Activated CD8-positive, alpha-beta T cell treated with anti-CD3 and anti-CD28 coated beads for 36 hours (primary cell): Measurements from ENCODE around the gene INPP4A. TPM values are rescaled to one million over a fixed set of nuclear protein-coding genes. Genes with fewer than 3 reads are reported as not detected.

Experiments used
- ATAC-seq: fragments of 200-7000 bp; cut with Tn5 transposase; one replicate; pipeline ENCODE4 v1.10.0; 2021; ENCODE audit warnings: mild to moderate bottlenecking, moderate library complexity
- CTCF ChIA-PET: fragments of 350-600 bp; sonication (Branson Sonifier 250); formaldehyde crosslinking; loops from one replicate; lab custom pipeline; 2021; ENCODE audit warnings: antibody characterized with exemption; lab: Charles Lee
- POLR2A ChIA-PET: fragments of 350-600 bp; sonication (Branson Sonifier 250); formaldehyde crosslinking; loops from one replicate; lab custom pipeline; 2021; ENCODE audit warnings: antibody characterized with exemption; lab: Charles Lee
- DNase-seq: peaks from one replicate; pipeline ENCODE4 v3.0.0-alpha.2; 2020
- H3K27ac Mint-ChIP-seq: one replicate; pipeline ENCODE4 v1.8.0; 2021; ENCODE audit warnings: mild to moderate bottlenecking, mixed read lengths
- H3K27me3 Mint-ChIP-seq: one replicate; pipeline ENCODE4 v1.8.0; 2021; ENCODE audit warnings: mixed read lengths
- H3K36me3 Mint-ChIP-seq: one replicate; pipeline ENCODE4 v1.8.0; 2021; ENCODE audit warnings: low read depth, mixed read lengths
- H3K4me1 Mint-ChIP-seq: one replicate; pipeline ENCODE4 v1.8.0; 2021; ENCODE audit warnings: low read depth, mixed read lengths
- H3K4me3 Mint-ChIP-seq: one replicate; pipeline ENCODE4 v1.8.0; 2021; ENCODE audit warnings: mild to moderate bottlenecking, moderate library complexity, mixed read lengths
- H3K9me3 Mint-ChIP-seq: one replicate; pipeline ENCODE4 v1.8.0; 2021; ENCODE audit warnings: mixed read lengths
- CTCF ChIP-seq: fragments of 200-600 bp; IDR thresholded peaks from one replicate; pipeline ENCODE4 v1.8.0; 2022; ENCODE audit warnings: antibody characterized with exemption, mild to moderate bottlenecking
- intact Hi-C: fragments of 100-400 bp; cut with micrococcal nuclease; formaldehyde crosslinking; loops from one replicate; pipeline ENCODE4 v1.10.0; 2022
- total RNA-seq, 2 experiments: library from RNA; stranded (reverse); gene quantifications; one replicate each; pipeline ENCODE4 v1.2.3, GENCODE V29; 2021

The INPP4A gene
- total RNA-seq, 2 experiments from 2014 or later = 46.7 to 46.9 TPM

GRCh38 chr2:98506881-98507280, 62.2 kb downstream of the INPP4A start:
- CTCF ChIA-PET = interaction anchor here (0.9 to 2.8 kb wide), 8 partner anchors 8 to 94 kb away, joined by 3 to 10 read pairs (median 4); no protein-coding TSS in a partner anchor
- intact Hi-C loops = no loop called here
- H3K4me1 Mint-ChIP-seq = peaks cover 92% of the 10 kb centered on the region

GRCh38 chr2:98507461-98507860, 62.8 kb downstream of the INPP4A start:
- no peaks in the 10 kb centered on the region for H3K9me3 Mint-ChIP-seq
- ATAC-seq (no peak), DNase-seq (no peak)
- no peak for TF ChIP-seq CTCF
- H3K27me3 Mint-ChIP-seq = no peaks in the 10 kb centered on the region
- intact Hi-C loops = no loop called here
- CTCF ChIA-PET = interaction anchor here (0.9 to 2.8 kb wide), 9 partner anchors 9 to 94 kb away, joined by 3 to 10 read pairs (median 4); no protein-coding TSS in a partner anchor
- H3K36me3 Mint-ChIP-seq = peaks cover 19% of the 10 kb centered on the region
- peaks cover 93% of the 10 kb centered on the region for H3K4me1 Mint-ChIP-seq
- POLR2A ChIA-PET = interaction anchor here (0.9 to 2.2 kb wide), 2 partner anchors 24 to 28 kb away, joined by 5 to 7 read pairs; no protein-coding TSS in a partner anchor
- H3K4me3 Mint-ChIP-seq = no peak overlapping the region
- no peak overlapping the region for H3K27ac Mint-ChIP-seq

More at GRCh38 chr2:98506881-98507280, 62.2 kb downstream of the INPP4A start:
- POLR2A ChIA-PET = interaction anchor here (0.9 to 3.4 kb wide), 3 partner anchors 8 to 27 kb away, joined by 5 to 15 read pairs (median 7); no protein-coding TSS in a partner anchor
- H3K27ac Mint-ChIP-seq = peak overlapping the region; percentile 0
- no peak overlapping the region for H3K4me3 Mint-ChIP-seq
- no peaks in the 10 kb centered on the region for H3K27me3 Mint-ChIP-seq
- ATAC-seq (no peak), DNase-seq (no peak)
- TF ChIP-seq CTCF = no peak
- no peaks in the 10 kb centered on the region for H3K9me3 Mint-ChIP-seq
- H3K36me3 Mint-ChIP-seq = peaks cover 19% of the 10 kb centered on the region

DNA sequence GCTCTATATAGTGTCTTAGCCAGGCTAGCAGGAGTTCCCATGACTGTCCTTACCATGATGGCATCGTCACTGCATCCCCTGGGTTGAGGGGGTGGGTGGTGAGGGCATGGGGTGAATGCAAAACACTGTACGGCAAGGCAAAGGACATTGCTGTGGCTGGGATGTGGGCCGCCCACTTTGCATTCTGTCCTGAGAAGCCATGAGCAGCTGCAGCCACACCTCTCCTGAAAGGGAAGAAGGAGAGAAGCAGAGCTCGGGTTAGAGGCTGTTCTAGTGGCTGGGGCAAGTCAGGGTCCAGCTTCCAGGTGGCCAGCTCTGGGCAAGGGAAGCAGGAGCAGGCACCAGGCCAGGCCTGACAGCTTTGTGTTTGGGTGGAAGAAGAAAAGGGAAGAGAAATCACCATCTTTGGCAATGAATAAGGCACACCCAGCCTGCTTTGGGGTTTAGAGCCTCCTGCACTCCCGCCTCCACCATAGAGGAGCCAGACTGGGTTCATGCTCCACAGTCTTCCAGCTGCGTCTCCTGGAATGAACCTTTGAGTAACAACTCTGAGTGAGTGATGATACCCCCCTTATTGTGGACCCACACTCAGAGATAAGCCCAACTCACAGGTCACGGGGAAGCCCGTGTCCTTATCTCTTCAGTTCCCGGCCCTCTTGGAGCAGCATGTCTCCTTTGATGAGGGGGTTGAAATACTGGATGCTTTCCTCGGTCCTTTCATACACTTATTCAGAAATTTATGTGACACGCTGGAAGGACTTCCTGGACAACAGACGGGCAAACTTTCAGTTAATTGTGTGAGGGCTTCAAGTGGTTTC, 63.4 kb downstream of the INPP4A start:
- DNase-seq = no peak
- CTCF ChIA-PET = interaction anchor here (0.9 to 2.8 kb wide), 10 partner anchors 8 to 95 kb away, joined by 3 to 10 read pairs (median 4); no protein-coding TSS in a partner anchor
- peak; percentile 14 for ATAC-seq
- Mint-ChIP-seq H3K36me3 (peaks cover 19% of the 10 kb centered on the region), H3K4me3 (peak overlapping the region; percentile 8), H3K27me3 (no peaks in the 10 kb centered on the region), H3K4me1 (peaks cover 91% of the 10 kb centered on the region), H3K9me3 (no peaks in the 10 kb centered on the region), H3K27ac (peak overlapping the region; percentile 81)
- intact Hi-C loops = no loop called here
- POLR2A ChIA-PET = interaction anchor here (2.2 kb wide), 1 partner anchor 29 kb away, joined by 7 read pairs; no protein-coding TSS in a partner anchor
- no peak for TF ChIP-seq CTCF

DNA sequence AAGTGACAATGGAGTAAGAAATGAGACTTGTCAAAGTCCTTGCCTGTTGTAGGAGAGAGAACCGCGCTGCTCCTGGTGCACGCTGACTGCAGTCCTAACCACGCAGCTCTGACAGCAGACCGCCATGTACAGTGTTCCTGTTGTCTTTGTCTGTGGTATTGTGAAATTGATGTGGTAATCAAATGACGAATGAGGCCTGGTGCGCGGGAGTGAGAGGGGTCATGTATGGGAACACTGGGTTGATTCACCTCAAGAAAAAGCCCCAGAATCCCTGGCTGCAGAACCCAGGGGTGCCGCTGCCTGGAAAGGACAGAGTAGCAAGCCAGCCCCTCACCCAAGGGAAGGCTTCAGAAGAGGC, 64.0 kb downstream of the INPP4A start:
- ChIA-PET POLR2A (interaction anchor here (2.2 kb wide), 1 partner anchor 29 kb away, joined by 7 read pairs; no protein-coding TSS in a partner anchor), CTCF (interaction anchor here (1.1 to 2.8 kb wide), 5 partner anchors 15 to 96 kb away, joined by 3 to 10 read pairs (median 7); no protein-coding TSS in a partner anchor)
- intact Hi-C loops = no loop called here
- H3K27ac Mint-ChIP-seq = peak overlapping the region; percentile 81
- peaks cover 91% of the 10 kb centered on the region for H3K4me1 Mint-ChIP-seq
- H3K9me3 Mint-ChIP-seq = no peaks in the 10 kb centered on the region
- H3K4me3 Mint-ChIP-seq = peak overlapping the region; percentile 8
- DNase-seq (peak; percentile 77), ATAC-seq (peak; percentile 72)
- H3K27me3 Mint-ChIP-seq = no peaks in the 10 kb centered on the region
- TF ChIP-seq CTCF = no peak
- H3K36me3 Mint-ChIP-seq = peaks cover 18% of the 10 kb centered on the region
